SHP77 (cell line): Measurements from ENCODE around the gene TNIP1.
A peak's percentile ranks its signal among the peaks of the same experiment; 100 is the strongest.

Experiments used
- DNase-seq, 2 experiments: peaks; one replicate each; lab custom pipeline; 2025; lab: John Stamatoyannopoulos, UW

Gene TNIP1

DNA sequence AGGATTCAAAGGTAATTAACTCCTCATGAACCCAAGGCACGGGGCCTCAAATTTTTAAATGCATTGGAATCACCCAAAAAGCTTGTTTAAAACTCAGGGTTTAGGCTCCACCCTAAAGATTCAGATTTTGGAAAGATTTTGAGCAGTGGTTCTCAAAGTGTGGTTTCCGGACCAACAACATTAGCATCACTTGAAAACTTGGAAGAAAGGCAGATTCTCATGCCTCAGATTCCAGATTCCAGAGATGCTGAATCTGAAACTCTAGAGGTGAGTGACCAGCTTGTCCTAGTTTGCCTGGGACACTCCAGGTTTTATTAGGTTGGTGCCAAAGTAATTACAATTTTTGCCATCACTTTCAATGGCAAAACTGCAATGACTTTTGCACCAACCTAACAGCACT lies 24.7 kb upstream of the TNIP1 start:
- no peak for DNase-seq

DNA sequence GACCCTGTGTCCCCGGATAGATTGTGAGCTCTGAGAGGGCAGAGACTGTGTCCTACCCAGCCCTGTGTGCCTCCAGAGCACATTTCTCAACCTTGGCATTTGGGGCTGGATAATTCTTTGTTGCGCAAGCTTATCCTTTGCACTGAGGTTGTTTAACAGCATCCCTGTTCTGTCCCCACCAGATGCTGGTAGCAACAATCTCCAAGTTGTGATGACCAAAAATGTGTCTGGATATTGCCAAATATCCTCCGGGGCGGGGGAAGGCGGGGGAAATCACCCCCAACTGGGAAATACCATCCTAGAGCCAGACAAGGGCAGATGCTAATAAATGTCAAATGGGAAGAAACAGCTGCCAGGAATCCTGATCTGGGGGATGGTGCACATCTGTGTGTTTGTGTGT lies 24.0 kb upstream of the TNIP1 start:
- DNase-seq = no peak

DNA sequence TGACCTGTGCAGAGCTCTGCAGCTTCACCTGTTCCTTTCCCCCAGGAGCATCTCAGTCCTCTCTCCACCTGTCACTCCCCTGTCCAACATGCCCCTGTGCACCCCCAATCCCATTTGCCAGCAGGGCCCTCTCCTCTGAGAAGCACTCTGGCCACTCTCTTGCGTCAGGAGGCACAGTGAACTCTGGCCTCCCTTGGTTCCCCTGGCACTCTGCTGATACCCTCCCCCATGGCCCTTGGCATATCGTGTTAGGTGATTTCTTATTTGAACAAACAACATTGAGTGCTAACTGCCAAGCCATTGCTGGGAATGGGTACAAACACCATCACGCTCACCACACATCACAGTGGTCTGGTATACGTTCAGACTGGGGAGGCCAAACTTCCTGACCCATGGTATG lies 20.9 kb upstream of the TNIP1 start:
- DNase-seq = no peak

DNA sequence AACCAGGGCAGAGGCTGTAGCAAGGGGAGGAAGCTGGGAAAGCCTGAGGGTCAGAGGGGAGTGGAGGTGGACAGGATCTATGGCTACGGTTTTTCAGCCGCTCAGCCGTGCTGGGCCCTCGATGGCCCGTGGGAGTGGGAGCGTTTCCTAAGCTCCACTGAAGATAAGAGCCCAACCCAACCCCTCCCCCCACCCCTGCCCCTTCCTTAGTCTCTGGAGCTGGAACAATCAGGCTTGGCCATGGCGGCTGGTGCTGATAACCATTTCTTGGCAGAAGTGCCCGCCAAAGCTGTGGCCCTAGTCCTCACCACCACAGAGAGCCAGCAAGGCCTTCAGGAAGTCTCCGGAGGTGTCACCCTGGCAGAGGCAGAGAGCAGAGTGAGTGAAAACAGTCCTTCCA lies 20.3 kb upstream of the TNIP1 start:
- DNase-seq = no peak

DNA sequence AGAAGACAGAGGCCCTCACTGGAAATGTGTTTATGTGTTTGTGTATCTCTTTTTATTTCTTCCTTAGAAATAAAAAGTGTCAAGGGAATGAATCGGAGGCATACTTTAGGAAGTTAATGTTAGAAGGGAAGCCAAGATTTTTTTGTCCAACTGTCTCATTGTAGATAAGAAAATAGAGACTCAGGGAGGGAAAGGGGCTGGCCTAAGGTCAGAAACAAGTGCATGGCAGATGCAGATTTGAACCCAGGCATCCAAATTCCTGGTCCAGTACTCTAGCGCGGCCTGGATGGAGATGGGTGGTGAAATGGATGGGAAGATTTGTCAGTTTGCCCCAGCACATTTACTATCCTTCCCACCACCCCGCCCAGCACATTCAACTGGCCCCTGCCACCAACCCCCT lies 19.8 kb upstream of the TNIP1 start:
- no peak for DNase-seq

DNA sequence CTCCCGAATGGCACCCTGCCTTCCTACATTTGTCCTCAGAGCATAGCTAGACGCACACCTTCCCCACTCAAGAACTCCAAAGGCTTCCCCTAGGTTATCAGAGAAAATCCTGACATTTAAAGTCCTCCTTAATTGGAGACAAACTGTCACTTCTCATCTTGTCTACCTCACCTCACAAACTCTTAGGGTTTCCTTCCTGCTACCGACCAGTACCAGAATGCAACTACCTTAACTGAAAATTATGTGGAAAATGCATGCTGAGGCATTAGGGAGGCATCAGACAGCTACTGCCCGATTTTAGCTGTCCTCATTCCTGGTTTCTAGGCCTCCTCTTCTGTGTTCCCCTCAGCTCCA lies 17.9 kb upstream of the TNIP1 start:
- no peak for DNase-seq

DNA sequence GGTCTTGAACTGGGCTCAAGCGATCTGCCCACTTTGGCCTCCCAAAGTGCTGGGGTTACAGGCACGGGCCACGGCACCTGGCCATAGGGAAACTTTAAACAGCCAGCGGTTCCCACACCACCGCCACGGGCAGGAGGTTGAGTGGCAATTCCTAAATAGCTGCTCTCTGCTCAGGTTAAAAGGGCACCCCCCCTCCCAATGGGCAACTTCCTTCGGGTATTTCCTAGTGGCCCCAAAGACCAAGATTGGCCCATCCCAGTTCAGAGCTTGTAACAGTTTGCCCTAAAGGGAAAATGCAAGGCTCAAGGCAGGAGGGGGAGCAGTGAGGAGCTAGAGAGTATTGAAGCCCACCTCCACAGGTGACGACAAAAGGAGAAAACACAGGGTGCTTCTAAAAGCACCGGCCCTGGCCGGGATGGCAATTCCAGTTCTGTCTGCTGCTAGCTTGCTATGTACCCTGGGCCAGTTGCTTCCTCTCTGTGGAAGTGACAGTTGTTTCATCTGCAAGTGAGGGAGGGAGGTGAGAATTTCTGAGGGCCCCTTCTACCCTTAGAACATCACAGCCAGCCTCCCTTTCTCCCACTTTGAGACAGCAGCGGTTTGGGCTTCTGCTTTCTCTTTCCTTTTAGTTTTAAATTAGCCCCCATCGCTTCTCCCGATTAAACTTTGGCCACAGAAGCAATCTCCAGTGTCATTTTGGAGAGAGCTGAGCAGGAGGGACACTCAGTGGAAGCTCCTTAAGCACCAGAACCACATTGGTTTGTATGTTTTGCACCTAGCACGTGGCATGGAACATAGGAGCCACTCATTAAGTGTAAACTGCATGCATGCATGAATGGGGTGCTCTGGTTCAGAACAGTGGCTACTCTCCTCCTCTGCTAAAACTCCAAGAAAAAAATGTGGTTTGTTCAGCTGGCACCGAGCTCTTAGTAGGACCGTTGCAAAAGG lies 17.3 kb upstream of the TNIP1 start:
- DNase-seq = no peak

DNA sequence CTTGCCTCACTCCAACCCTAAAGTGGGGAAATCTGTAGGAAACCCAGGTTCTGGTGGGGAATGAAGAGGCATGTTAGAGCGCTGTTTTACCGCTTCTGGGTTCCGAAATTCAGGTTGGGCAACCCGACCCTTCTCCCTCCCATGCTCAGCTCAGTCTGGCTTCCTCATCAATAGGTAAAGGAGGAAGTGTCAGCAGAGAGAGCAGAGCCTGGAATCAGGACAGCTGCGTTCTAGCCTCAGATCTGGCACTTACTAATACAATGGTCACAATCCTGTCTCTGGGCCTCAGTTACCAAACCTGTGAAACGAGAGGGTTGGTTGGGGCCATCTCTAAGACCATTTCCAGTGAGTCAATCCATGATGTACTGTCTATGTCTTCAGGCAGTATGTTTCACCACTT lies 16.2 kb upstream of the TNIP1 start:
- DNase-seq = no peak

DNA sequence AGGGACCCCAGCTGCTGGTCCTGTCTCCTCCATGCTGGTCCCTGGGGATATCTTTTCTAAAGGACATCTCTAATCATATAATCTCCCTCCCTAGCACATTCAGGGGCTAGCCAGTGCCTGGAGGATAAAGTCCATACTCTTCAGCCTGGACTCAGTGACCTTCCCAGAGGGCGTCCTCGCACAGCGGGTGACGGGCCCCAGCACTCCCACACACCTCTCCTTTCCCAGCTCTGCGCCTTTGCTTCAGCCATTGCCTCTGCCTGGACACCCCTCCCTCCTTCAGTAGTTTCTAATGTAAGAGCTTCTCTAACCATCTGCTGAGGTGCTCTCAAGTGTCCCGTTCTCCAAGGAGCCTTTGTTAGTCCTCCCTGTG lies 15.2 kb upstream of the TNIP1 start:
- DNase-seq = no peak

DNA sequence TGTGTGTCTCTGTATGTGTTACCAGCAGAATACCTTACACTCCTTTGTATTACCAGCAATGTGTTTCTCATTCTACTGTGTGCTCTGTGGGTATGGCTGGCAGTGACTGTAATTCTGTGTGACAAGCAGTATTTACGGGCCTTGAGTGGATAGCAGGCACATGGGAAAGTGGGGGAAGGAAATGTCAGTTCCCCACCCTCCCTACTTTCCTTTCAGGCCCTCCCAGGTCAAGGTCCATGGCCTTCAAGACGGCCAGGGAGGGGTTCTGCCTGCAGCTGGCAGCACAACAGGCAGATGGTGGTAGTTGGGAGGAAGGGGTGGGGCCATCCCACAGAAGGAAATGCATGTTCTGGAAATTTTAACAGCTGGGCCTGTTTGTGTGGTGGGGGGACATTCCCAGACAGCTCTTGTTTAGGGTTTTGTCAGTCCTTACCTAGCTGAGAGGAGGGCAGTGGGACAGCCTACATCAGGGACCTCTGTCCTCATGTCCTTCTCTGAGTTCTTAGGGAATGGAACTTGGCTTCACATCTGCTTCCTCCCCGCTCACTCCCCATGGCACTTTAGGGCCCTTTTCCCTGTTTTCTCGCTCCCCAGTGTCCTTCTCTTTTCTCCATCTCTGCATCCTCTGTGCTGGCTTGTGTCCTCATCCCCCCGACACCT lies 14.6 kb upstream of the TNIP1 start:
- DNase-seq = no peak

DNA sequence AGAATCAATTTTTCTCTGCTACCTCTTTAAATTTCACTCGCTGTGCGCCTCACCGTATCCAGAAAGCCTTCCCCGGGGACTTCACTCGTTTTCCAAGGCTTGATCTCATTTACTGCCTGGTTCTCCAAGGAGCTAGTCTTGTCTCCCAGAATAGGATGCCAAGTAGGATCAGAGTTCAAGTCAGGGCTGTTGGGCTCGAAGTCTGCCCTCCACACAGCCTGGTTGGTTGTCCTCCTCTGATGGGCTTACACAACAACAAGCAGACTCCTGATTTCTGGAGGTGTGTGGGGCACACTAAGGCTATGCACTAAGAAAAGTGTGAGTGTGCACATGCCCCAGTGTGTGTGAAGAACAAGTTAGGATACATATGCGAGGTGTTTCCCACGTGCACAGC lies 14.0 kb upstream of the TNIP1 start:
- no peak for DNase-seq

DNA sequence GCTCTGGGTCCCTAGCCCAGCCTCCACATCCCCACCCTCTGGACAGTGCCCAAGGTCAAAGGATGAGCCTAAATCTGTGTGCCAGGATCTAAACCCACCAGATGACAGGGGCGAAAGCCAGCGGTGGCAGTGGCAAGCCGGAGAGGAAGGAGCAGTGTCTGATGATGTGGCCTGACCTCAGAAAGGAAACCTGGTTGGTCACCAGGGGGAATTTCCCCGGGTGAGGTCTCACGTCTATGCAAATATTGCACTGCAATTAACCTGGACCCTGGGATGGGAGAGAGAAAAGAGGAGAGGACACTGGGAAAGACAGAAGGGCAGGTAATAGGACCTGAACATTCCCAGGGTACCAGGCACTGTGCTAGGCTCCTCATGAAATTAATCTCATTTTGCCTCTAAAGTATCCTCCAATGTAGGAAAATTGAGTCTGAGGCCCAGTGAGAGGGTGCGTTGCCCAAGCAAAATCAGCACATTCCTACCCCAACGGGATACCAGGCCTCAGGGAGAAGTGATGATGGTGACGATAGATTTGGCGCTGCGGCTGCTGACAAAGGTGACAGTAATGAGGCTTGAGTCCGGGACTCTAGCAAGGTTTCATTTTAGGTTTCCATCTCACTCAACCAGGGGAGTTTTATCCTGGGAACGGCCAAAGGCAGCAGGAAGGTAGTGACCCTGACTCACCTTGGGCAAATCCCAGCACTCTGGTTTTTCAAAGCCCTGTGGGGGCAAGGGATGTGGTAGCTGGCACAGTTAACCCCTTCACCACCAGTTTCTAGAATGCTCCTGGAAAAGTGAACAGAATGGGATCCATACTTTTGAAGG lies 13.4 kb upstream of the TNIP1 start:
- DNase-seq = no peak

DNA sequence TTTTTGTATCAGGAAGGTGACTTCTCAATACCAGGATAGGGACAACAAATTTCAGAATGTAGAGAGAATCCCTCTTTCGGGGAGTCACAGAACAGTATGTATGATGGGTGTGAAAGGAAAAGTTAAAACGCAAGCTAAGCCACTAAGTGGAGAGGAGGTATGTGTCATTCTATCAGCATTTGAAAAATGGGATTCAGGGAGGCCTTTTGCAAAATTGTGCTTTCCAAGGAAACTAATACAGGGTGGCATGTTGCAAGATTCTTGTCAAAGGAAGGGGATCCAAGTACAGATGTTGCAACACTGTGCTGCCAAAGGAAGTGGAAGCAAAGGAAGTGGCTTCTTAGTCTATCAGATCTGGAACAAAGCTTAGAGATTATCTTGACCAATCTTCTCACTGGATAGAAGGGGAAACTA lies 12.6 kb upstream of the TNIP1 start:
- DNase-seq = no peak

DNA sequence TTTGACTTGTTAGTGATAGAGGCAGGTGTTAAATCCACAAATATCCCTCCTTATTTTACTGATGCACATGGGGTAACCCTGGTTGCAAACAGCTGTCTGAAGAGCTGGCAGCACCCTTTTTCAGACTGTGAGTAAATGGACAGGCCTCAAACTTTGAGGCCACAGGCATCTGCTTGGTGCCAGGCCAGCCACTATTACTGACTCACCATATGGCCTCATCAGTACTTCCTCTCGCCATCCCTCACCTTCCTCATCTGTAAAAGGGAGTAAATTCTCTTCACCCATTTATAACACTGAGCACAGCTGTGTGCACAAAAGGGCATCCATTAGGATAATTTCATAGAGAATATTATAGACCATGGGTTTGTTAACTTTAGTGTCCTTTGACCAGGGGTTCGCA lies 11.9 kb upstream of the TNIP1 start:
- no peak for DNase-seq

DNA sequence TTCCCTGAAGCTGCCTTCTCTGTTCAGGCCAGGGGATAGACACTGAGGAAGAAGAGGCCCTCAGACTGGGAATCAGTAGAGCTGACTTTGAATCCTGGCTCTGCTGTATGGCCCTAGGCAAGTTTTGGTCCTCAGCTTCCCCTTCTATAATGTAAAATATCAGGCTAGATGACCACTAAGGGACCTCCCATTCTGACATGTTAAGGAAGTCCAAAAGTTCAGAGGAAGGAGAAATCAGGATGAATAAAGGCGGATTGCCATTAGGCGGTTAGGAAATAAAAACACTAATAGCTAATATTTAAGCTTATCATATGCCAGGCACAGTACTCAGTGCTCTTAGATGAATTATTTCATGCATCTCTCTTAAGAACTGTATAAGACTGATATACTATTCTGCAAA lies 8.9 kb upstream of the TNIP1 start:
- no peak for DNase-seq

DNA sequence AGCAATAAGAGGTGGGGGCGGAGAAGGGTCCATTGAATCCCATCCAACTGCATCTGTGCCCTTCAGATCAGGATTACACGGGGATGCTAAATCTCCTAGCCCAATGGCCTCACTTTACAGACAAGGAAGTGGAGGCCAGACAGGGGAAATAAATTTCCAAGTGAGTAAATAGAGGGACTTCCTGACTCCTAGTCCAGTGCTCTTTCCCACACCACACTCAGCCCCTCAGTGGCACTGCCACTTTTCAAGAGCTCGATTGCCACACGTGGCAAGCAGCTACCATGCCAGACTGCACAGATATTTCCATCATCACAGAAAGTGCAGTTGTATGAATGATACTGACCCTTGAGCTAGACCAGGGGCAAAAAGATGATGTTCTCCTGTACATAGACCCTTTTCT lies 8.2 kb upstream of the TNIP1 start:
- DNase-seq = no peak

DNA sequence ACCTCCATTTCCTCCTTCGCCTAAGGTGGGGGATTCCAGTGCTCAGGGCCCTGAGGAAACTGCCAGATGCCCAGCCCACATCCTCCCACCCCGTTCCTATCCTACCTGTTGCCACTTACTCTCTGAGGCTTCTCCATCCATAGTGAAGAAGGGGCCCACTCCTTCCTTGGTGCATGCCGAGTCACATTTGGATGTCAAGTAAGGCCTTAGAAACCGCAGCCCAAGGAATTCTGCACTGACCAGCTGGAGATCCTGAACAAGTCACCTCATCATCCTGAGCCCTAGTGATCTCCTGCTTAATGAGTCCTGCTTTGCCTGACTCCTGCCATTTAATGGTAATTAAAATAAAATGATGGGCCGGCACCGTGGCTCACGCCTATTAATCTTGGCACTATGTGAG lies 6.7 kb upstream of the TNIP1 start:
- no peak for DNase-seq

DNA sequence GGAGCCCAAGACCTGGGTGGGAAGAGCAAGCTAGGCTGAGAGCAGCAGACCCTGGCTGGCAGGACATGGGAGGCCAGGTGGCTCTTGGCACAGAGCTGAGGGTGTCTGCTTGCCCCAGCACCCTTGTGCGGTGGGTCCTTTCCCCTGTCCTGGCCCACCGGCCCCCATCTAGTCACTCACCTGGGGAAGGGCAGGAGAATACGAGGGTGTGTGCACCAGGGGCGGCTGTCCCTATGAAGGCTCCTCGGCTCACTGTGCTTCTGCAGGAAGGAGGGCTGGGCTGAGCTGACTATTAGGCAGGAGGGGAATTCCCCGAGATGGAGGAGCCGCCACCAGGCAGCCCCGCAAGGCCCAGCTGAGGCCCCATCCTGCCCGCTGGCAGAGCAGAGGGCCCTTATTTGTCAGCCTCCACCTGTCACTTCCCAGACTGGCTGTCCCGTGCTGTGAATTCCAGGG lies 6.1 kb upstream of the TNIP1 start:
- DNase-seq = no peak

DNA sequence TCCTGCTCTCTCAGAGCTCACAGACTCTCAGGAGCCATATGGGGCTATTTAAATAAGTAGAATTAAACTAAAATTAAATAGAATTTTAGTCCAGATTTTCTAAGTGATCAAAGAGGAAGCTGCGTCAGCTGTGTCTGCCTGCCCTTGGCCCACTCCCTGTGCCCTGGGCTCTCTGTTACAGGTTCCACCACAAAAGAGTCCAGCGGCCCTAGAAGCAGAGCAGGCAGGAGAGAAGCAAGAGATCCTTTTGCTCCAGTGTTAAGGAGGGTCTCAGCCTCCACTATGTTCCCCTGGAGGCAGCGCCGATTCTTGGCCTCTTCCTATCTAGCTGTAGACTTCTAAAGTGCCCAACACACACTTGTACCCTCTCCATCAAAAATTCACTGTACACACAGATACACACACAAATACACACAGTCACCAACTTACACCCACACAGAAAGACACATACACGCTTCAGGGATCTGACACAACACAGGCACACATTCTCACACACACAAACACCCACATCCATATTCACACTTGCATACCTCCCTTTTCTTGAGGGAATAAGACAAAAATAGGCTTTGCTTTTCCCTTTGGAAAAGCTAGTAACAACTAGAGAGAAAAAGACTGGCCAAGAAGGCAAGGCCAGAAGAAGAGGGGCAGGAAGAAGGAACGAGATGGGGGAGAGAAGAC lies 5.5 kb upstream of the TNIP1 start:
- DNase-seq = no peak

DNA sequence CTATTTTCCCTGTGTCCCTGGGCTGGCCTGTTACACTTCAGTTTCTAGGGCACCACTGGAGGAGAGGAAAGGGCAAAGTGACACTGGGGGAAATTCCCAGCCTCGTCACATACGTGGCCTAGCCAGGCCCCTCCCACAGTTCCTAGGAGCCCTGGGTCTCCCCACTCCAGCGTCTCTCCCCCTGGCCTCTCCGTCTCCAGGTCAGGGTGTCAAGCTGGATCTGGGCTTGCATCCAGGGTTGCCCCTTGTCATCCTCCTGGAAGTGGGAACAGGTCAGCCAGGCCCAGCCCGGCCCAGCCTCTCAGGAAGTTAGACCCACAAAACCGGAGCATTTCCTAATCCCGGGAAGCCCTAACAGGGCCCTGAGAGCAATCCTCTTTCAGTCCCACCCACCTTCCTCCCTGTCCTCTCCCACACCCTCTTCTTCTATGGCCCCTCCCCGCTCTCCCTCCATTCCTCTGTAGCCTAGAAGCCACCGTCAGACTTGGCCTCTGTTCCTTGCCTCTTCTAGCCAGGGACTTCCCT lies 4.7 kb upstream of the TNIP1 start:
- no peak for DNase-seq

DNA sequence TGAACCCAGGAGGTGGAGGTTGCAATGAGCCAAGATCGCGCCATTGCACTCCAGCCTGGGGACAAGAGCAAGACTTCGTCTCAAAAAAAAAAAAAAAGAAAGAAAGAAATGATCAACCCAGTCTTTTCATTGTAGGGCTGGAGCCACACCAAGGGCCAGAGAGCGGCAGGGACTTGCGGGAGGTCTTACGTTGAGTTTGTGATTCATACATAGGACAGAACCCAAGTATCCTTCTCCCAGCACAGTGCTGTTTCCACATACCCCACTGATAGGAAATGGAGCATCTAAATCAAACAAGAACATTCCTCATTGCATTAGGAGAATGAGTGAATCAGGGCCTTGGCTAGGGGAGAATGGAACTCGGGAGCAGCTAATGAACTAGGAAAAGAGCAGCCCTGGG lies 3.5 kb upstream of the TNIP1 start:
- no peak for DNase-seq

DNA sequence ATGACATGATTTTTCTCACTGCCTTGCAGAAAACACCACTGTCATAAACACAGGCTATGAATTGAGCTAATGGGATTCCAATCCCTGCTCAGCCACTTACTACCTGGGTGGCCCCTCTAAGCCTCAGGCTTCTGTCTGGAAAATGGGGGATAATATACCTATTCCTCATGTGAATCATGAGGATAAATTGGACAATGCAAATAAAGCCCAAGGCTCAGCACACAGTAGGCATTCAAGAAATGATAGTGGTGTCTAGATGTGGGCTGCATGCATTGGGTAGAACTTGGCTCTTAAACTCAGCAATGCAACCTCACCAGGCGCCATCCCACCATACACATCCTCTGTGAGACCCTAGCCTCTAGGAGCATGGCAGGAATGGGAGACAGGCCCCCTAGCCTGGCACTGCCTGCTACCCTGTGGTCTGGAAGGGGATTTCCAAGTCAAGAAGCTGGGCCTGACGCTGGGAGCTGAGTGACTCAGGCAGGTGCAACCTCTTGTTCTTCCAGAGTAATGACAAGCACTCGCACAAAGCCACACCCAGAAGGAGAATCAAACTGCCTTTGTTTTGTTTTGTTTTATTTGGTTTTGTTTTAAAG lies 2.3 kb upstream of the TNIP1 start:
- DNase-seq = peak in 1 of 2 experiments; percentile 22
